Mucosa of rectum (tissue), 2 donors: Measurements from ENCODE around the gene SLC6A9.

Source experiments
- H3K27ac ChIP-seq, 2 donors: one replicate each; pipeline ENCODE4 v1.7.0; 2013; ENCODE audit warnings: inconsistent platforms in 2 of 2, low read depth in 2 of 2, low read length in 2 of 2
- H3K27me3 ChIP-seq, 2 donors: one replicate each; pipeline ENCODE4 v1.7.0; 2013; ENCODE audit warnings: low read length in 2 of 2; ENCODE audit not compliant: control insufficient read depth in 2 of 2, insufficient read depth in 2 of 2
- H3K36me3 ChIP-seq, 2 donors: one replicate each; pipeline ENCODE4 v1.7.0; 2013; ENCODE audit warnings: low read length in 2 of 2; ENCODE audit not compliant: control insufficient read depth in 2 of 2, insufficient read depth in 2 of 2
- H3K4me1 ChIP-seq, 2 donors: one replicate each; pipeline ENCODE4 v1.7.0; 2013; ENCODE audit warnings: low read length in 2 of 2, mild to moderate bottlenecking in 1 of 2; ENCODE audit not compliant: control insufficient read depth in 2 of 2, insufficient read depth in 2 of 2
- H3K4me3 ChIP-seq, 2 donors: one replicate each; pipeline ENCODE4 v1.7.0; 2013; ENCODE audit warnings: low read length in 2 of 2
- H3K9ac ChIP-seq, 2 donors: one replicate each; pipeline ENCODE4 v1.7.0; 2013; ENCODE audit warnings: low read length in 2 of 2, low read depth in 1 of 2, mild to moderate bottlenecking in 1 of 2
- H3K9me3 ChIP-seq, 2 donors: one replicate each; pipeline ENCODE4 v1.7.0; 2013; ENCODE audit warnings: low read length in 2 of 2; ENCODE audit not compliant: control insufficient read depth in 2 of 2
- donor health status: healthy.
- donor health status: Normal muscosa, but diverticular disease.

Gene SLC6A9

DNA sequence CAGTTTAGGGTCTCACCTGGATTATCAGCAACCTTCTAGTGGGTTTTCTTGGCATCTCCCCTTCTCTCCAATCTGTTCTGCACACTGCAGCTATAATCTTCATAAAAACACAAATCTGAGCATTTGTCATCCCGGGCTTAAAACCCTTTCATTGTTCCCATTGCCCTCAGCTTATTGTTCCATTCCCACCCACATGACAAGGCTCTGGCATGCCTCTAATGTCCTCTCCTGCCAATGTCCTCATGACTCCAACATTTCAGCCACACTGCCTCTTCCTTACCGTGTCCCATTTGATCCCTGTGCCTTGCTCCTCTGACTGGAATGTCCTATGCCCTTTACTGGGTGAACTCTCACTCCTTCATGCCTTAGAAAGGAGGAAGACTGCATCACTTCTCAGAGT is 68.9 kb downstream of the SLC6A9 start:
- H3K36me3 ChIP-seq = peaks cover 30 to 43% of the 10 kb centered on the region in 2 donors
- H3K4me3 ChIP-seq = no peak overlapping the region
- no peak overlapping the region for H3K9ac ChIP-seq
- no peaks in the 10 kb centered on the region for H3K27me3 ChIP-seq
- H3K9me3 ChIP-seq = no peaks in the 10 kb centered on the region
- no peak overlapping the region for H3K27ac ChIP-seq
- no peaks in the 10 kb centered on the region for H3K4me1 ChIP-seq

DNA sequence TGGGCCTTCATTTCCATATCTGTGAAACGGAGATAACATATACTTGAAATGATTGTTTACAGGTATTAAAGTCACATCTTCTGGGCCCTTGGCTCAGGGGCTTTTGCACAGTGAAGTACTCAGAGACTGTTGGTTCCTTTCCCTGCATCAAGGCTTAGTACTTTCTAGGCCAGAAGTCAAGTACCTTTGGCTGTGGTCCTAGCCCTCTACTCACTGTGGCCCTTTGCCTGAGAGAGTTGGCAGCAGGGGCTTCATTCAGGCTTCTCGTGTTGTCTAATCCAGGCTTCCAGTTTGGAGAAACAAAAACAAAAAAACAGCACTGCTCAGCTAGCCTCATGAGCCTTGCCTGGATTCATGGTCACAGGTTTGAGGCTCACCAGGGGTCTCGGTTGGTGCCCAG is 69.6 kb downstream of the SLC6A9 start:
- no peaks in the 10 kb centered on the region for H3K4me1 ChIP-seq
- peaks cover 32 to 49% of the 10 kb centered on the region in 2 donors for H3K36me3 ChIP-seq

DNA sequence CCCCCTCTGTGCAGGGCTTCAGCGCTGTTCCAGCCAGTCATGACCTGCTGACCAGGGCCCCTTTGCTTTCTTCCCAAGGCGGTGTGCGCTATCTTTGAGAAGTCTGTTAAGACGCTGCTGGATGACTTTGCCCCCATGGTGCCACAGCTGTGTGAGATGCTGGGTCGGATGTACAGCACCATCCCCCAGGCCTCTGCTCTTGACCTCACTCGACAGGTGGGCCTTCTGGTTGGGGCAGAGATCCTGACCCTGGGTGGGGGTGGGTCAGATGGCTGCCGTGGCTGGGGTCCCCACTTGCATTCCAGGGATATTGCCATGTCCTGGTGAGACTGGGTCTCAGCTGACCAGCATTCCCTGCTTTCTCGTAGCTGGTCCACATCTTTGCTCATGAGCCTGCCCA is 70.5 kb downstream of the SLC6A9 start:
- Histone ChIP-seq H3K4me3 (no peak overlapping the region), H3K4me1 (no peaks in the 10 kb centered on the region), H3K27ac (no peak overlapping the region), H3K27me3 (no peaks in the 10 kb centered on the region), H3K9ac (no peak overlapping the region), H3K9me3 (no peaks in the 10 kb centered on the region), H3K36me3 (peaks cover 29 to 52% of the 10 kb centered on the region in 2 donors)

More for the DNA sequence above, 69.6 kb downstream of the SLC6A9 start:
- Histone ChIP-seq H3K4me3 (no peak overlapping the region), H3K27ac (no peak overlapping the region), H3K9ac (no peak overlapping the region), H3K27me3 (no peaks in the 10 kb centered on the region), H3K9me3 (no peaks in the 10 kb centered on the region)

DNA sequence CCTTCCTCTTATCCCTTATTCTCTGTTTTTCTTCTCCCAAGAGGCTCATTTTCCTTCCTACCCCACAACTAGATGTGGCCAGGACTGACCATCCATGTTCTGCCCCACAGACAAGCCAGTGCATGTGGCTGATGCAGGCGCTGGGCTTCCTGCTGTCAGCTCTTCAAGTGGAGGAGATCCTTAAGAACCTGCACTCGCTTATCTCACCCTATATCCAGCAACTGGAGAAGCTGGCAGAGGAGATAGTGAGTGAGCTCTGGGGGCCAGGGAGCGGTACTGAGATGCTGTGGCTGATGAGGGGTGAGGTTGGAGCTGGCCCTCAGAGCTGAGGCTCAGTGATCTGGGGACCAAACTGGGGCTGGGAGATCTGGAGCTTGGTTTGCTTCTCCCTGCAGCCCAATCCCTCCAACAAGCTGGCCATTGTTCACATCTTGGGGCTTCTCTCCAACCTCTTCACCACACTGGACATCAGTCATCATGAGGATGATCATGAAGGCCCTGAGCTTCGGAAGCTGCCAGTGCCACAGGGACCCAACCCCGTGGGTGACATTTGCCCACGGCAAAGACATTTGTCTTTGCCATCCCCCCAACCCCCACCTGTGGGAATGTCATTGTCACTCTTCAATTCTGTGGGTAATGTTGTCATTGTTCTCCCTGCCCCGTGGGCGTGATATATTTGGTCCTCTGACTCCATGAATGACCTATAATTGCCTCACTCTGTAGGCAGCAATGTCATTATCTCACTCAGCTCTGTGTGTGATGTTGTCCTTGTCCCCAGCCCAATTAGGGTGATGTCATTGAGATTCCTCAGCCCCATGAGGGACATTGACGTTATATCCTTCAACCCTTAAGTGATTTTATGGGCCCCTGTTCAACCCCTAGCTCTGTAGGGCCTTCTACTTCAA is 72.7 kb downstream of the SLC6A9 start:
- H3K4me3 ChIP-seq = no peak overlapping the region
- H3K36me3 ChIP-seq = peaks cover 29 to 42% of the 10 kb centered on the region in 2 donors
- no peak overlapping the region for H3K27ac ChIP-seq
- no peak overlapping the region for H3K9ac ChIP-seq
- no peaks in the 10 kb centered on the region for H3K4me1 ChIP-seq
- no peaks in the 10 kb centered on the region for H3K9me3 ChIP-seq
- no peaks in the 10 kb centered on the region for H3K27me3 ChIP-seq

DNA sequence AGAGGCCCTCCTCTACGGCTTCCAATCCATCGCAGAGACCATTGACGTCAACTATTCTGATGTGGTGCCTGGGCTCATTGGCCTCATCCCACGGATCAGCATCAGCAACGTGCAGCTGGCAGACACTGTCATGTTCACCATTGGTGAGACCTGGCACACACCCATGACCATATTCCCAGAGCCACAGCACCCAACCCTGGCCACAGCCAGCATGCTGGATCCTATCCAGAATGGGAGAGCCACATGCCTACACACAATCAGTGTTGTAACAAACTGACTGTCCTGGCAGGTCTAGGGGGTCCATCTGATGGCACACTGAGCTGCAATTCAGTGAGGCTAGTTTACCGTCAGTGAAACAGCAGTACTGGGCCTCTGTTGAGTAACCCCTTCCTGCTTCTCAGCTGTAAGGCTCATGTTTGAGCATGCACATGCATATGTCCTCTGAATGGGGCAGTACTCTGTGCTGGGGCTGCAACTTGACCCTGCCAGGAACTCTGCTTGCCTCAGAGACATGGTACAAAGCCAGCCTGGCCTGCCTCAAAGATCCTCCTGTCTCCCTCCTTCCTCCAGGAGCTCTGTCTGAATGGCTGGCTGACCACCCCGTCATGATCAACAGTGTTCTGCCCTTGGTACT is 73.7 kb downstream of the SLC6A9 start:
- H3K4me3 ChIP-seq = no peak overlapping the region
- H3K9ac ChIP-seq = no peak overlapping the region
- H3K36me3 ChIP-seq = peaks cover 29 to 41% of the 10 kb centered on the region in 2 donors
- H3K27me3 ChIP-seq = no peaks in the 10 kb centered on the region
- H3K4me1 ChIP-seq = no peaks in the 10 kb centered on the region
- no peak overlapping the region for H3K27ac ChIP-seq
- H3K9me3 ChIP-seq = no peaks in the 10 kb centered on the region

DNA sequence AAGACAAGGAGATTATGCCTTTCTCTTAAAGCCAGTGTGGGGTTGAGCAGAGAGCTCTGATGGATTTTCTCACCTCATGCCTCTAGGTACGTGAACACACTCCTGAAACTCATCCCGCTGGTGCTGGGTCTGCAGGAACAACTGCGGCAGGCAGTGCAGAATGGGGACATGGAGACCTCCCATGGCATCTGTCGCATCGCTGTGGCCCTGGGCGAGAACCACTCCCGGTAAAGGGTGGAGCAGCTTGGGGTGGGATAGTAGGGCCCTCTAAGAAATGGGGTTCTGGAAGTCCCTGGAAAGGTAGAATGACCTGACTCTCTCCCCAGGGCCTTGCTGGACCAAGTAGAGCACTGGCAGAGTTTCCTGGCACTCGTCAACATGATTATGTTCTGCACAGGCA is 75.0 kb downstream of the SLC6A9 start:
- no peaks in the 10 kb centered on the region for H3K27me3 ChIP-seq
- no peaks in the 10 kb centered on the region for H3K9me3 ChIP-seq
- H3K27ac ChIP-seq = no peak overlapping the region
- no peak overlapping the region for H3K9ac ChIP-seq
- no peaks in the 10 kb centered on the region for H3K4me1 ChIP-seq
- no peak overlapping the region for H3K4me3 ChIP-seq
- peaks cover 29 to 32% of the 10 kb centered on the region in 2 donors for H3K36me3 ChIP-seq

DNA sequence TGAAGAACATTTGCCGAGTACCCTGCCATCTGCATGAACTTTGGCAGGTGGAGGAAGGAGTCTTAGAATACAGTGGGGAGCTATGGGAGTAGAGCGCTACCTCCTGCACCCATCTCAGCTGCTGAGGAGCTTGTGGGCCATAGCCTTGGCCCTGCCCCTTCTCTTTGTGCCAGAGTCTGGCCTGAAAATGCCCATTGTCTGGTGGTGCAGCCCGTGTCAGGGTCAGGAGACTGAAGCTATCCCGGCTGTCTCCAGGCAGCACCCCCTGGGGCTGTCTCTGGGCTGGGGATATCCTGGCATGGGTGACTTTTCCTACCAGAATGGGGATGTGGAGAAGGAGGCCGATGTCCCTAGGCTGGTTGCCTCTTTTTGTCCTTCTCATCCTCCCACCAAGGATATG is 77.2 kb downstream of the SLC6A9 start:
- Histone ChIP-seq H3K4me1 (no peaks in the 10 kb centered on the region), H3K9me3 (no peaks in the 10 kb centered on the region), H3K4me3 (no peak overlapping the region), H3K27me3 (no peaks in the 10 kb centered on the region), H3K36me3 (peaks cover 23 to 39% of the 10 kb centered on the region in 2 donors), H3K9ac (no peak overlapping the region), H3K27ac (no peak overlapping the region)

DNA sequence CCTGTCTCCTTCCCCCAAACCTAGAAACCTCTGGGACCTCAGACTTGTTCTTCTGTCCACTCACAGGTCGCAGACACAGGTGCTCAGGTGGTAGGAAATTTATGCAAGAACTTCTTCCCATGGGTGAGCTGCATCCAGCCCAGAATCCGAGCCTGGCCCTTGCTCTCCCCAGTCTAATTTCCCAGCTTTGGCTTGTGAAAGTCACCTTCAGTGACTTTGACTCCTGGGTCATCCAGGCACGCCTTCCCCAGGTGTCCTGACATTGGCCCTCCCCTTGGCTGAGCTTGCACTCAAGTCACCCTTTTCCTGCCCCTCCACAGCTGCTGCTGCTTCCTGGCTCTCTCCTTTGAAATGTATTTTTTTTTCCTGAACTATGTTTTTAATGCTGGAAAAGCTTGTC is 77.9 kb downstream of the SLC6A9 start:
- H3K27me3 ChIP-seq = no peaks in the 10 kb centered on the region
- H3K9me3 ChIP-seq = no peaks in the 10 kb centered on the region
- H3K27ac ChIP-seq = no peak overlapping the region
- peaks cover 16 to 32% of the 10 kb centered on the region in 2 donors for H3K36me3 ChIP-seq
- H3K4me3 ChIP-seq = no peak overlapping the region
- no peaks in the 10 kb centered on the region for H3K4me1 ChIP-seq
- H3K9ac ChIP-seq = no peak overlapping the region

DNA sequence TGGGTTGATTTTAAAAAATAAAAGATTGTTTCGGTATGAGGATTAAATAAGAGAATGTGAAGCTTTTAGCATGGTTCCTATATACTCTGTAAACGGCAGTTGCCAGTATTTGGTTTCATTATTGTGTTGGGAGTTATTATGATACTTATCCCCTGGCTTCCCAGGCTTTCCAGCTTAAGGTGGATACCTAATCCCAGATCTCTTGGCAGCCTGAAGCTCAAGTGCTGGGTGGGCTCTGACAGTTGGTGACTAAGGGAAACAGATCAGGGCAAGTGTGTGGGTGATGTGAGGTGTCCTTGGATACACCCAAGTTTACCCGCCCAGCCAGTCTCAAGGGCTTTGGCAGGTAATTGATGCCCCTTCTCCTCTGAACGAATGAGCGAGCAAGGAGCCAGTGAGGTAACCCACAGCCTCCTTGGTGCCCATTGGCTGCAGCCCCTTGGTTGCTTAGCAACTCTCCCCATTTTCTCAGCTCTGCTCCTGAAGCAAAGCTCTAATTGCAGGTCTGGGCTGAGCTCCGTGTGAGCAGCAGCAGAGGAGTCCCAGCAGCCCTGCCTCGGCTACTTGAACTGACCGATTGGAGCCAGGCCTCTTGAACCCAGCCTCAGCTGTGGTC is 78.4 kb downstream of the SLC6A9 start:
- H3K9me3 ChIP-seq = no peaks in the 10 kb centered on the region
- H3K9ac ChIP-seq = no peak overlapping the region
- H3K36me3 ChIP-seq = peaks cover 13 to 27% of the 10 kb centered on the region in 2 donors
- H3K27me3 ChIP-seq = no peaks in the 10 kb centered on the region
- H3K4me3 ChIP-seq = no peak overlapping the region
- no peak overlapping the region for H3K27ac ChIP-seq
- H3K4me1 ChIP-seq = peaks cover 3 to 5% of the 10 kb centered on the region in 2 donors
